HG03095 (cell line): Measurements from ENCODE around the gene UNC13B.
A peak's percentile ranks its signal among the peaks of the same experiment; 100 is the strongest.
"Not testable (repeated sequence)": the region's sequence is repeated elsewhere in the genome, so short reads cannot be mapped to it uniquely, and the experiment has no call there.

Experiments used
- ATAC-seq: cut with Tn5 transposase; IDR thresholded peaks from one replicate; pipeline ENCODE4 v1.9.1; 2021; ENCODE audit warnings: moderate library complexity; ENCODE audit not compliant: unreplicated experiment

Gene UNC13B

DNA sequence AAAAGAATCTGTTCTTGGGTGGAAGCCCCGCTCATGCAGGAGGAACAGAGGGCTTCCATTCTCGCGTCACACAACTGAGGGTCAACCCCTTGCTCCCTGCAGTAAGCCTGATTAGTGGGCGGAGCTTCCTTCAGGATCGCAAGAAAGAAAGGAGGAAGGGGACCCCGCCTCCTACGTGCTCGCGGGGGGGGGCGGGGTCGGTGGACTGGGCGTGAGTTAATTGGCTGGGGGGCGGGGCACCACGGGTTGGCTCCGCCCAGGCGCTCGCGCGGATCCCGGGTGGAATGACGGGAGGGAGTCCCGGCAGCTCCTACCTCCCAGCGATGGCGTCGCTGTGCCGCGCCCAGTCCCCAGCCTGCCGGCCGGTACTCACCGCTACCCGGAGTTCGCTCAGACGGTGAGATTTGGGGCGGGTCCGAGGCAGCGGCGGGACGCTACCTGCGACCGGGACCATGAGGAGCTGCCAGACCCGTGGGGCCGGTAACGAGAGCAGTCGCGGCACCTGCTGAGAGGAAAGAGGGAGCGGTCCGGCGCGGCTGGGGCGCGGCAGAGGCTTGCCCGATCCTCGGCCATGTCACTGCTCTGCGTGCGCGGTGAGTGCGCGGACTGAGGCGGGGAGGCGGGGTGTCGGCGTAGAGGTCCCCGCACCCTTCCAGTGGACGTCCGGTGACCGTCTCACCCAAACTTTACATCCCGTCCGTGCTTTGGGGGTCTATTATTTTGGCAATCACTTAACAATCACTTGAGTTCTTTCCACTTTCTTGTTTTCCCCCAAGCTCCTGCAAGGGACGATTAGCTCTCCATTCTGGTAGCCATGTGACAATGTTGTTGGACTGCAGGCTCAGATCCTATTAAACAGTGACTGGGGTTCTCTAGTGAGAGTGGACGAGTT is at the start of gene UNC13B:
UNC13B (plus strand) TSS at position 297 of the 892 bp plus-strand sequence; CDS start at position 572, 275 bp downstream.
- peak; percentile 63 for ATAC-seq

GRCh38 chr9:35112257-35113020 is 49.4 kb upstream of the UNC13B start:
- no peak for ATAC-seq

- ATAC-seq: no peak
Measured at GRCh38 chr9:35114113-35114839, 47.5 kb upstream of the UNC13B start.

DNA sequence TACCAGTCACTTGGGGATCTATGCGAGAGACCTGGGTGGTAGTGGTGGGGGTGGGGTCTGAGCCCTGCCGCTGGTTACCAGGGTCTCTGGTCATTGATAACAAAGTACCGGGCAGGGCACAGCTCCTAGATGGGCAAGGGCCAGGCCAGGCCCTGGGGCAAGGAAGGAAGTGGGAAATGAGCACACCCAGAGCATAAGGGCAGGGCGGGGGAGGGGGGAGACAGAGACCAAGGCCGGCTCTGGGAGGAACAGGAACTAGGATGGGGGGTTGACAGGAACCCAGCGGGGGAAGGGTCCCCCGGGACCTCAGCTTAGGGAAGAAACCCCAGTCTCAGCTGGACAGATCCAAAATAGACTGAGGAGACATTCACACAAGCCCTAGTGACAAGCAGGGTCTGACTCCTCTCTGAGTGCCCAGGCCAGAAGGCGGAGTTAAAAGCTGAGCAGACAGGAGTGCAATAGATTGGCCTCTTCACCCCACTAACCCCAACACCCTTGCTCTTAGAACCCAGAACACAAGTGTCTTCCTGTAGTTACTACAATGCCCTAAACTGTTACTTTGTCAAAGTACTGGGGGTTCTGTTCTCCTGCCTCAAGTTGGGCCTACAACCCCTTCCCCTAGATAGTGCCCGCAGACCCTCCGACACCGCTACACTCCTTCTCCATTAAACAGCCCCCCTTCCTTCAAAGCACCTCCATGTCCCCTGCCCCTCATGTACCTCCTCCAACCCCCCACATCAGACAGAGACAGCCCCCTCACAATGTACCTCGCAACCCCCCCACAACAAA is 46.8 kb upstream of the UNC13B start:
- ATAC-seq: no peak

GRCh38 chr9:35115680-35116538 is 45.9 kb upstream of the UNC13B start, which contains the start of gene ATOSB:
Gene ATOSB (minus strand): TSS chr9:35115862. CDS start chr9:35108274, 7,588 bp downstream.
- peak; percentile 53 for ATAC-seq

DNA sequence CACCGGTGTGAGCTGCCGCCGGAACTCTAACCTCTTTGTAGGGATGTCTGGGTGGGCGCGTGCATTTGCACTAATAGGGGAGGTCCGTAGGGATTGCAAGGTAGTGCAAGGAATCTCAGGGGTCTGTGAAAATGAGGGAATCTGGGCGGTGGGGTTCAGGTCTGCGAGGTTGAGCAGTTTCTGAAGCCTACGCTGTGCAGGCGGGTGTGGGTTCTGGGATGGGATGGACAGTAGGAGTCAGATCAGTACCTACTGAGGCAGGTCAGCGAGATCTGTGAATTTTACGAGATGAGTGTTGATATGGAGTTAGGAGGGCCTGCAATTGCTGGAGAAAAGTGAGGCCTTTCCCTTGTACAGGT is 45.3 kb upstream of the UNC13B start:
- ATAC-seq: no peak

DNA sequence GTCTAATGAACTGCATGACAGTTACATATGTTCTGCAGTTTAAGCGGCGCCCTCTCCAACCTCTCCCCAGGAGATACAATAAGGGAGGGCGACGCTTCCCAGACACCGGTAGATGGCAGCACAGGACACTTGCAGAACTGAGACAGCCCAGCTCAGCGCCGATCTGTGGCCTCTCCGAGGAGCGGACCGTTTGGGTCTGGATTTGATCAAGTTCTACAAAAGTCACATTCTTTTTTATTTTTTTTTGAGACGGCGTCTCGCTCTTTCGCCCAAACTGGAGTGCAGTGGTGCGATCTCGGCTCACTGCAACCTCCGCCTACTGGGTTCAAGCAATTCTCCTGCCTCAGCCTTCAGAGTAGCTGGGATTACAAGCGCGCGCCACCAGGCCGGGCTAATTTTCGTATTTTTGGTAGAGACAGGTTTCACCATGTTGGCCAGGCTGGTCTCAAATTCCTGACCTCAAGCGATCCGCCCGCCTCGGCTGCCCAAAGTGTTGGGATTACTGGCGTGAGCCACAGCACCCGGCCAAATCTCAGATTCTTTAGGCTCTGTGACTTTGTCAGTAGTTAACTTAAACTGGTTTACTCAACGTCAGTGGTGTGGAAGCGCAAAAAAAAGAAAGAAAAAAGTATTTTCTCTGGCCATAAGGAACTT is 44.8 kb upstream of the UNC13B start:
- ATAC-seq: peak; percentile 33

DNA sequence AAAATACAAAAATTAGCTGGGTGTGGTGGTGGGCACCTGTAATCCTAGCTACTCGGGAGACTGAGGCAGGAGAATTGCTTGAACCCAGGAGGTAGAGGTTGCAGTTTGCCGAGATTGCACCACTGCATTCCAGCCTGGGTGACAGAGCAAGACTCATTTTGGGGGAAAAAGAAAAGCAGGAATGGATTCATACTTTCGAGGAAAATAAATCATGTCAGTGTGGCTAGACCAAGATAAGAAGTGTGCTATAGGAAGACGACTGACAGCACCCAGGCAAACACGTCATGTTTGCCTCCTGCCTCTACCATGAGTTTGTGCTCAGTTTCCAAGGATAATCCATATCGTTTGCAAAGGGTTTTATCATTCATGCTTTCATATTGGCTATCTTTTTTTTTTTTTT is 26.9 kb upstream of the UNC13B start:
- ATAC-seq: no peak

DNA sequence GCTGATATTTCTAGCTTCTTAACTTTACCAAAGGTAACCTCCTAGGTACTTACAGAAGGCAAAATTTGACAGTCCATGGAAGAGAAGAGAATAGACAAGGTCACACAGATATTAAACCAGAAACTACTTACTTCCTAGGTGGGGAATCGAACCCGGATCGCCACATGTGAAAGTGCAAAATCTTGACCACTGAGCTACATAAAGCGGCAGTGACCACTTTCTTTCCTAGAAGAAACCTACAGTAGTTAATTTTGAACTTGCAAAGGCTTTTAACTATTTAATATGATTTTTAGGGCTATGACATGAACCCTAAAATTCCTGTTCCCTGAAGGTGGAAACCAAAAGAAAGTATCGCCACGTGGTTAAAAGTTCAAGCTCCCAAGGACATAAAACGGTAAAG is 25.8 kb upstream of the UNC13B start:
- no peak for ATAC-seq

GRCh38 chr9:35136866-35137265 is 24.9 kb upstream of the UNC13B start:
- no peak for ATAC-seq

- ATAC-seq: no peak
Measured at GRCh38 chr9:35140093-35140492, 21.7 kb upstream of the UNC13B start.

GRCh38 chr9:35142037-35142436 is 19.8 kb upstream of the UNC13B start:
- no peak for ATAC-seq

GRCh38 chr9:35147941-35148563 is 13.8 kb upstream of the UNC13B start:
- ATAC-seq: not testable (repeated sequence)

GRCh38 chr9:35152926-35153325 is 8.9 kb upstream of the UNC13B start:
- no peak for ATAC-seq

DNA sequence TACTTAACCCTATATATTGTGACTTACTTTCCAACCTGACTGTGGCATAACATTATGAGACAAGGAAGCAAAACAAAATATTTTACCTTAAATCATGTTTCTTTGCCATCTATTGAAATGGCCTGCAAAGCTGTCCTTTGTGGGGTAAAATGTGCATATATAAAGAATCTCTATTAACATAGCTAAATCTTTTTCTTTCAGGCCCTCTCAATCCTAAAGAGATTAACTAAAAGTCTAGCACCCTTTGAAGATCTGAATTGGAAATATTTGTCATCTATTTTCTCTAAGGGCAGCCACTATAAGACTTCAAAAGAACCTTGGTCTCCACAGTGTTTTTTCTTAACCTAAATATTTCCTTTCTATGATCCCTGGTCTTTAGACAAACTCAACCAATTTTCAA is 5.0 kb upstream of the UNC13B start:
- ATAC-seq: no peak

DNA sequence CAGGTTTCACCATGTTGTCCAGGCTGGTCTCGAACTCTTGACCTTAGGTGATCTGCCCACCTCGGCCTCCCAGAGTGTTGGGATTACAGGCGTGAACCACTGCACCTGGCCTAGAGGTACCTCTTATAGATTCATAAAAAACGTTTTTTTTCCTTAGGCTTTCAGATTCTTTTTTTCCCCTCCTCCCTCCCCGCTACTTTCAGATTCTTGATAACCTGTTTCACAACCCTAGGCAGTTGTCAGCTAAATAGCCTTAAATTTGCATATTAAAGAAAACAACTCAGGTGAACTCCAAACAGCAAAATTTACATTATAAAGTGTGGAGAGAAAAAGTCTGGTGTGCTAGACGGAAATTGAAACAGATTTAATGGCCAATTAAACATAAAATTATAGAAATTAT is 4.0 kb upstream of the UNC13B start:
- ATAC-seq: not testable (repeated sequence)

DNA sequence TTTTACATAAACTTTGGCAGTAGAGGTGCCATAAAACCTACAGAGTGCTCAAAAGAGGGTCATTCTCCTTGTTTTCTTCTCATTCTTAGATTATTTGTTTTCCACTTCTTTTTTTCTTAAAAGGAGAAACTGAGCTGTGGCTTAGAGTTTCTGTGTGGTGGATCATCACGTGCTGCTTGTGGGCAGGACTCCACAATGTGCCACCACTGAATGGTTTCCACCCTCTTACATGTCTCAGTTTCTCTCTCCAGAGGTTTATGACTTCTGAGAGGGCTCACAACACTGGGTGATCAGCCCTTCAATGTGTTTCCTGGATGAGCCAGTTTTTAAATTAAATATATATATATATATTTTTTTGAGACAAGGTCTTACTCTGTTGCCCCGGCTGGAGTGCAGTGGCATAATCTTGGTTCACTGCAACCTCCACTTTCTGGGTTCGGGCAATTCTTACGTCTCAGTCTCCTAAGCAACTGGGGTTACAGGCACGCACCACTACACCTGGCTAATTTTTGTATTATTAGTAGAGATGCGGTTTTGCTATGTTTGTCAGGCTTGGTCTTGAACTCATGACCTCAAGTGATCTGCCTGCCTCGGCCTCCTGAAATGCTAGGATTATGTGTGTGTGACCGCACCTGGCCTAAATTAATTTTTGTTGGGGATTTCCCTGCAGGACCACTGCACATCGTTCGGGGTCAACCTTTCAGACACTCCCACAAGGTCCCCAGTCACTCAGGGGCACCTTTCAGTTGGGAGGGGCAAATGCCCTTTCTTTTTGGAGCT is 3.1 kb upstream of the UNC13B start:
- no peak for ATAC-seq
